COLO668 (cell line): Measurements from ENCODE around the gene MAP1LC3B.

Source experiments
- DNase-seq: peaks from one replicate; lab custom pipeline; 2025; ENCODE audit not compliant: unreplicated experiment; lab: John Stamatoyannopoulos, UW

Gene MAP1LC3B

GRCh38 chr16:87391950-87392820 is at the start of gene MAP1LC3B:
Gene MAP1LC3B, plus strand, starts transcription at chr16:87392336. Its CDS starts 92 bp downstream, at chr16:87392428.
- peak; percentile 97 for DNase-seq

- DNase-seq: no peak
Observed at GRCh38 chr16:87342504-87342903, 49.6 kb upstream of the MAP1LC3B start.

- DNase-seq: no peak
Observed at GRCh38 chr16:87342978-87343752, 49.0 kb upstream of the MAP1LC3B start.

GRCh38 chr16:87343753-87344050 is 48.4 kb upstream of the MAP1LC3B start:
- DNase-seq: no peak

- DNase-seq: no peak
Observed at GRCh38 chr16:87344165-87344930, 47.8 kb upstream of the MAP1LC3B start.

GRCh38 chr16:87344931-87345631 is 47.1 kb upstream of the MAP1LC3B start:
- DNase-seq: peak; percentile 58

- no peak for DNase-seq
Observed at GRCh38 chr16:87345726-87346424, 46.3 kb upstream of the MAP1LC3B start.

- no peak for DNase-seq
Observed at GRCh38 chr16:87346517-87347060, 45.5 kb upstream of the MAP1LC3B start.

GRCh38 chr16:87347932-87348615 is 44.1 kb upstream of the MAP1LC3B start:
- no peak for DNase-seq

GRCh38 chr16:87348616-87349157 is 43.4 kb upstream of the MAP1LC3B start:
- no peak for DNase-seq

- no peak for DNase-seq
Observed at GRCh38 chr16:87350031-87350430, 42.1 kb upstream of the MAP1LC3B start.

- no peak for DNase-seq
Observed at GRCh38 chr16:87350681-87351319, 41.3 kb upstream of the MAP1LC3B start.

GRCh38 chr16:87351320-87351698 is 40.8 kb upstream of the MAP1LC3B start:
- no peak for DNase-seq

- no peak for DNase-seq
Observed at GRCh38 chr16:87352818-87353217, 39.3 kb upstream of the MAP1LC3B start.

- DNase-seq: no peak
Observed at GRCh38 chr16:87353613-87354012, 38.5 kb upstream of the MAP1LC3B start.

- no peak for DNase-seq
Observed at GRCh38 chr16:87356491-87356853, 35.7 kb upstream of the MAP1LC3B start.

- no peak for DNase-seq
Observed at GRCh38 chr16:87358250-87358649, 33.9 kb upstream of the MAP1LC3B start.

GRCh38 chr16:87358696-87359095 is 33.4 kb upstream of the MAP1LC3B start:
- DNase-seq: no peak

GRCh38 chr16:87359121-87359520 is 33.0 kb upstream of the MAP1LC3B start:
- DNase-seq: no peak
